Thoracic aorta (tissue), 2 donors: Measurements from ENCODE around the gene STIP1. TPM values are rescaled to one million over a fixed set of nuclear protein-coding genes. Genes with fewer than 3 reads are reported as not detected.

Experiments
- ATAC-seq: fragments of 150-250 bp; one replicate; pipeline ENCODE4 v1.8.0; 2017; ENCODE audit warnings: low read depth; ENCODE audit not compliant: insufficient number of reproducible peaks, low FRiP score
- DNase-seq: peaks from one replicate; pipeline ENCODE4 v3.0.0-alpha.2; 2020; ENCODE audit warnings: low spot score
- H3K27ac ChIP-seq, 2 donors: fragments of 200-600 bp; sonication (generic); 1 replicate in 1 of 2; 2 replicates in 1 of 2; pipeline ENCODE4 v1.5.1; 2016; ENCODE audit warnings: mild to moderate bottlenecking in 2 of 2, moderate library complexity in 2 of 2
- H3K27me3 ChIP-seq: fragments of 200-600 bp; sonication (generic); replicated peaks from 2 replicates; pipeline ENCODE4 v1.6.0; 2016; ENCODE audit warnings: mild to moderate bottlenecking; ENCODE audit not compliant: insufficient read depth
- H3K36me3 ChIP-seq: fragments of 200-600 bp; sonication (generic); one replicate; pipeline ENCODE4 v1.5.1; 2016
- H3K4me1 ChIP-seq, 2 donors: fragments of 200-600 bp; sonication (generic); 1 replicate in 1 of 2; 2 replicates in 1 of 2; pipeline versions ENCODE4 v1.5.1 to v1.6.0; 2016; ENCODE audit warnings: low read depth in 2 of 2, mild to moderate bottlenecking in 1 of 2; ENCODE audit not compliant: control insufficient read depth in 1 of 2
- H3K4me3 ChIP-seq: fragments of 200-600 bp; sonication (generic); 2 replicates; pipeline ENCODE4 v1.5.1; 2016; ENCODE audit warnings: mild to moderate bottlenecking
- H3K9me3 ChIP-seq: fragments of 200-600 bp; sonication (generic); 2 replicates; pipeline ENCODE4 v1.5.1; 2016
- total RNA-seq, 2 donors: library from RNA; depleted of rRNA; stranded (reverse); fragments of >200 nt; gene quantifications; one replicate each; pipeline versions ENCODE4 v1.1.0 to v1.2.3, GENCODE V29; 2016
- TF ChIP-seq, protein P1 (sequence below): fragments of 200-600 bp; sonication (generic); IDR thresholded peaks from one replicate; pipeline ENCODE4 v1.5.1; 2019; ENCODE audit warnings: antibody characterized with exemption

Gene STIP1
- total RNA-seq, 2 donors from 2014 or later, result 74.7 to 91.2 TPM

DNA sequence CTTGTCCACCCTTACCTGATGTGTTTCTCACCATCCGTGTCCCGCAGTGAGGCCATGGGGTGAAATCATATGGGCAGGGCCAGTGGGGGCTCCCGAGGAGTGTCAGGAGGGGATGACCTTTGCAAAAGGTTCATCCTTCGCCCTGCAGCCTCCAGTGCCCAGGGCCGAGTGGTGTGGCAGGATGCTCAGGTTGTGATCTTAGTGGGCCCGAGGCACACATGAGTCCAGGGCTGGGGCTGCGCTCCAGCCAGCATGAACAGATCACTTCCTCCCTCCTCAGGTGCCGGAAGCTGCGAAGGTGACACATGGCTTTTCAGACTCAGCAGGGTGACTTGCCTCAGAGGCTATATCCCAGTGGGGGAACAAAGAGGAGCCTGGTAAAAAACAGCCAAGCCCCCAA is 52.1 kb downstream of the STIP1 start:
- Histone ChIP-seq H3K9me3 (no peaks in the 10 kb centered on the region), H3K36me3 (peaks cover 11% of the 10 kb centered on the region), H3K27me3 (no peaks in the 10 kb centered on the region), H3K27ac (no peak overlapping the region), H3K4me3 (no peak overlapping the region), H3K4me1 (peaks cover 25 to 46% of the 10 kb centered on the region in 2 donors)
- ATAC-seq, result no peak
- TF ChIP-seq, protein P1, sequence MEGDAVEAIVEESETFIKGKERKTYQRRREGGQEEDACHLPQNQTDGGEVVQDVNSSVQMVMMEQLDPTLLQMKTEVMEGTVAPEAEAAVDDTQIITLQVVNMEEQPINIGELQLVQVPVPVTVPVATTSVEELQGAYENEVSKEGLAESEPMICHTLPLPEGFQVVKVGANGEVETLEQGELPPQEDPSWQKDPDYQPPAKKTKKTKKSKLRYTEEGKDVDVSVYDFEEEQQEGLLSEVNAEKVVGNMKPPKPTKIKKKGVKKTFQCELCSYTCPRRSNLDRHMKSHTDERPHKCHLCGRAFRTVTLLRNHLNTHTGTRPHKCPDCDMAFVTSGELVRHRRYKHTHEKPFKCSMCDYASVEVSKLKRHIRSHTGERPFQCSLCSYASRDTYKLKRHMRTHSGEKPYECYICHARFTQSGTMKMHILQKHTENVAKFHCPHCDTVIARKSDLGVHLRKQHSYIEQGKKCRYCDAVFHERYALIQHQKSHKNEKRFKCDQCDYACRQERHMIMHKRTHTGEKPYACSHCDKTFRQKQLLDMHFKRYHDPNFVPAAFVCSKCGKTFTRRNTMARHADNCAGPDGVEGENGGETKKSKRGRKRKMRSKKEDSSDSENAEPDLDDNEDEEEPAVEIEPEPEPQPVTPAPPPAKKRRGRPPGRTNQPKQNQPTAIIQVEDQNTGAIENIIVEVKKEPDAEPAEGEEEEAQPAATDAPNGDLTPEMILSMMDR, result no peak
- no peak for DNase-seq

DNA sequence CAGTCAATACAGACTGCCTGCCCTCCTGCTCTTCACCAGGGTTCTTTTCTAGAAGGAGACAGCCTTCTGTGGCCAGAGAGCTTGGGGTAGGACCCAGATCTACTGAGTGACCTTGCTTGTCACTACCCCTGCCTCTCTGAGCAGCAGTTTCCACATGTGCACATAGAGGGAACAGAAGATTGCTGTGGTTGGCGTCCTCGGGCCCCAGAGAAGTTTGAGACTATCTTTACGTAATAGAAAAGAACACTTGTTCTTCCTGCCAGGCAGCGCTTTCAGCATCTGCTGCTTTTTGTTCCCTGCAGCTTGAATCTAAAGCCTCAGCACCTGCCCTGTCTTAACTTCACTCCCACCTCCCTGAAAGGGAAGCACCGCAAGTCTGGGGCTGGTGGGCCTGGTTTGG is 53.0 kb downstream of the STIP1 start:
- Histone ChIP-seq H3K27me3 (no peaks in the 10 kb centered on the region), H3K4me3 (no peak overlapping the region), H3K27ac (no peak overlapping the region), H3K9me3 (no peaks in the 10 kb centered on the region), H3K4me1 (peaks cover 18 to 41% of the 10 kb centered on the region in 2 donors), H3K36me3 (peaks cover 19% of the 10 kb centered on the region)
- DNase-seq, result no peak
- no peak for ATAC-seq
- TF ChIP-seq, protein P1, result no peak

DNA sequence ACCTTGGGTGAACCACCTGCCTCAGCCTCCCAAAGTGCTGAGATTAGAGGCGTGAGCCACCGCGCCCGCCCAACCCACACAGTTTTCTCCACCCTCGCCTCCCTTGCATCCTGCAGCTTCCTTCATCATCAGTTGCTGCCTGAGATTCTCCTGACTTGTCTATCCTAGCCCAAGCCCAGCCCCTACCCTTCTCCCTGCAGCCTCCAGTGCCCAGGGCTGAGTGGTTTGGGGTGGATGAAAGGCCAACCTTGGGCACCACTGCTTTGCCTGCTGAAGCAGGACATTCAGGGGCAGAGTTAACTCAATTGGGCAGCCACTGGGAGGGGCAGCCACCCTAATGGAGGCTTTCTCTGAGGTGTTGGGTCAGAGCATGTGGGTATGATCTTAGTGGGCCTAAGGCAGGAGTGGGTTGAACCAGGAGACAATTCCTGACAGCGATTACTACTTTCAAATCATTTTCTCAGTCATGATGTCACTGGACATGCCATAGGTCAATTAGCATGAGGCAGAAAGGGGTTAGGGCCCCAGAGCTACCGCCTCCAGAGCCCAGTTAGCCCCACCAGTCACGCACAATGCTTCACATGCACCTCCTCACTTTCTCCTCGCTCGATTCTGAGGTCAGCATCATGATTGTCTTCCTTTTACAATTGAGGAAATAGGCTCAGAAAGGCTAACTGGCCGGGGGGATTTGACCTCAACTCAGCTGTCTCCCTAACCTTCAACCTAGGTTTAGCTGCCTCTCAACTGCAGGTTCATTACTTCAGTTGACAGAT is 53.9 kb downstream of the STIP1 start:
- Histone ChIP-seq H3K27ac (peak overlapping the region; percentile 94 to 99), H3K4me1 (peaks cover 19 to 42% of the 10 kb centered on the region in 2 donors), H3K4me3 (peak overlapping the region; percentile 92), H3K36me3 (peaks cover 19% of the 10 kb centered on the region), H3K27me3 (no peaks in the 10 kb centered on the region), H3K9me3 (no peaks in the 10 kb centered on the region)
- TF ChIP-seq, protein P1, result no peak
- no peak for ATAC-seq
- DNase-seq, result no peak

DNA sequence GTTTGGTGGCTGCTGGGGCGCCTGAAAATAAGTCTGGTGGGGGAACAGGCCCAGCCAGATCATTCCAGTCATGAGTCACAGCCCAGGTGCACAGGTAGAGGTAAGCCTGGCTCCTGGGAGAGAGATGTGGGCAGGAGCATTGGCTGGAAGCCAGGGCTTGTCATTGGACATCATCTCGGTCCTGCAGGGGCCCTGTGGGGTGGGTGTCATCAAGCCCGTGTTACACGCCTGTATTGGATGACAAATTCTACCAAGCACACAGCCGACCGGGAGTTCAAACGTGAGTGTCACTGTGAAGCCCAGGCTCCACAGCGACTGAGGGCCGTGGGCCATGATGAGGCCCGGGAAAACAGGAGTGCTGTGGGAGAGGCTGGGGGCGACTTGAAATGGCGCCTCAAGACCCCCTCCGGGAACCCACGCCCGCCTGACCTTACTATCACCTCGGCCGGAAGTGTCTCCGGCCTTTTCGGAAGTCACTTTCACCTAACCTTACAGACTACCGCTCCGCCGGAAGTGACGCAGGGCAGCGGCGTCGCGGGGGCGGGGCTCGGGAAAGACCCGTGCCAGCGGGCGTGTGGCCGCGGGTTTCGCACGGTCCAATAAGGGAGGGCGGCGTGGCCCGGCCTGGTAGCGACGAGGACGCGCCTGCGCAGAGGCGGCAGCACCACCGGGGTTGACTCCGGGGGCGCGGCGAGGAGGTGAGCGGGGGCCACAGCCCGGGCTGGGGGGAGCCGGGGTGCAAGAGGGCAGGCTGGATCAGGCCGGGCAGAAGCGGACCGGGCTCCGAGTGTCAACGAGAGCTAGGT is 54.7 kb downstream of the STIP1 start, which contains the start of gene FKBP2:
Gene FKBP2, plus strand, starts transcription at position 661 of the 806 bp plus-strand sequence. CDS start 1,293 bp downstream, outside the sequence.
- no peaks in the 10 kb centered on the region for H3K27me3 ChIP-seq
- no peaks in the 10 kb centered on the region for H3K9me3 ChIP-seq
- DNase-seq, result peak; percentile 87
- peaks cover 19% of the 10 kb centered on the region for H3K36me3 ChIP-seq
- TF ChIP-seq, protein P1, result no peak
- peaks cover 19 to 43% of the 10 kb centered on the region in 2 donors for H3K4me1 ChIP-seq
- ATAC-seq, result peak; percentile 77
- peak within 1 kb of the TSS; percentile 92 for H3K4me3 ChIP-seq
- H3K27ac ChIP-seq, result peak within 1 kb of the TSS; percentile 94 to 99

DNA sequence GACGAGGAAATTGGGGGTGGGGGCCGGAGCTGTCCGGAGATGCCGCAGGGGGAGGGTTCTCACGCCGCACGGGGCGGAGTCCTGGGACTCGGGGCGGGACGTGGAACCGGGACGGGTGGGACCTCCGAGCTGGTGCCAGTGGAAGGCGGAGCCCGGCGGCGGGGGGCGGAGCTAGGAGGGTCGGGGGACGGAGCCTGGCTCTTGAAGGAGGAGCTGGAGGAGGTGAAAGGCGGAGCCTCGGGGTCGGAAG is 55.2 kb downstream of the STIP1 start:
- H3K4me1 ChIP-seq, result peaks cover 16 to 43% of the 10 kb centered on the region in 2 donors
- H3K27me3 ChIP-seq, result no peaks in the 10 kb centered on the region
- DNase-seq (peak; percentile 95), ATAC-seq (peak; percentile 91)
- TF ChIP-seq, protein P1, result no peak
- peaks cover 19% of the 10 kb centered on the region for H3K36me3 ChIP-seq
- H3K4me3 ChIP-seq, result peak overlapping the region; percentile 92
- H3K9me3 ChIP-seq, result no peaks in the 10 kb centered on the region
- H3K27ac ChIP-seq, result peak overlapping the region; percentile 94 to 99
